ENCODE measurements around the gene ARHGAP1. TPM values are rescaled to one million over a fixed set of nuclear protein-coding genes. Genes with fewer than 3 reads are reported as not detected.

The ARHGAP1 gene
- total RNA-seq (2022; extraction: Qiagen RNA extraction), result 56.2 to 66.5 TPM (median 58.8 TPM) in 5 replicates

DNA sequence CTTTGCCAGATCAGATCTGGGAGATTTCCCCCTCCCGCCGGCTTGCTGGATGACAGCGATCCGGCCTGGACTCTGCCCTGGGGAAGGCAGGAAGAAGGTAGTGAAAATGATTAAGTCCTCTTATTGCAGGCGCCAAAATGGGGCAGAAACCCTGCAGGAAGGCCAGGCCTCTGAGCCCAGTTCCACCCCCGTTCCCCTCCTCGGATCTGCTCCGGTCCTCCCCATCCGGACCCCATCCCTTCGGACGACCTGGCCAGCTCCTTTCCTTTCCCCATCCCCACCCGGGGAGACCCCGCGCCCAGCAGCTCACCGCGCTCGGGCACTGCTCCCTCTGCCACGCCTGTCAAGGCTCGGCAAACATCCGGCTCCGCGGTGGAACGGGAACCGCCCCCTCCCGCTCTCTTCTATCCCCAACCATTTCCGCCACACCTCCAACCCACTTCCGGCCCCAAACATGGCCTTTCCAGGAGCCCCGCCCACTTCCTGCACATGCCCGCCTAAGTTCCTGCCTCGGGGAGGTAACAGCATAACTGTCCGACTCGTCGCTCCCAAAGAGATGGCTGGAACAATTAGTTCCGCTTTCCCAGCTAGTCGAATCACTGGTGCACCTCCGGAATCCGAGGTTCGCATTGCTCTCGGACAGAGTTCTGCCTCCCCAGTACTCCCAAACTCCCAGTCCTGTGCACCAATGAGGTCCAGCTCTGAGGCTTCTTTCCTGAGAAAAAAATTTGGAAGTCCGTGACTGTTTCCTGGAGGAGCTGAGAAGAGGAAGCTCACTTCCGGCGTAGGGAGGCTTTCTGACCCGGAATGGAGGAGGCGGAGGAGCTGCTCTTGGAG is at the start of gene ARHGAP1, which contains the start of gene ZNF408:
Gene ARHGAP1 (minus strand): TSS at position 379 of the 837 bp plus-strand sequence. CDS start 4,512 bp downstream, outside the sequence.
Gene ZNF408 (plus strand): TSS at position 791 of the 837 bp plus-strand sequence. CDS start 17 bp downstream, at position 808.

DNA sequence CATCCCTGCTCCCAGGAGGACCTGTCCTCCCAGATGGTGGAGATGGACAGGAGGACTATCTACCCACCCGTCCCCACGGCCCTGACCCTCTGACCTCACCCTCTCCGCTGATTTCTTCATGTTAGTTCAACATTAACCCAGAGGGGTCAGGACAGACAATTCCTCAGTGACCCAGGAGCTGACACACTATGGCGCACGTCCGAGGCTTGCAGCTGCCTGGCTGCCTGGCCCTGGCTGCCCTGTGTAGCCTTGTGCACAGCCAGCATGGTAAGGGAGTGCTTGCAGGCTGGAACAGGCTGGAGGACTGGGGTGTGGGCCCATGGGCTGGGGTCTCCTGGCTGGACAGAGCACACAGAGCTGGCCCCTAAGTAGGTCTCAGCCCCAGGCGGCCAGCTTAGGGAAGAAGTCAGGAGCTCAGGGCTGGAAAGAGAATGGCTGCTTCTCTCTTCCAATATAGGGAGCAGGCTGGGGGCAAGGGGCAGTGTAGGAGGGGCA is 18.7 kb upstream of the ARHGAP1 start, which contains the start of gene F2:
Gene F2 (plus strand): TSS at position 166 of the 495 bp plus-strand sequence. CDS start 23 bp downstream, at position 189.

Other genes with a start within 250 kb of the ARHGAP1 start
- gene AMBRA1, start 106.6 kb downstream of the ARHGAP1 start, total RNA-seq (2022; extraction: Qiagen RNA extraction), result 15.0 to 16.3 TPM (median 15.9 TPM) in 5 replicates
- 4.7 to 5.5 TPM (median 5.0 TPM) in 5 replicates for gene HARBI1, start 83.4 kb downstream of the ARHGAP1 start, total RNA-seq (2022; extraction: Qiagen RNA extraction)
- 54.0 to 62.5 TPM (median 57.7 TPM) in 5 replicates for gene ATG13, start 83.1 kb downstream of the ARHGAP1 start, total RNA-seq (2022; extraction: Qiagen RNA extraction)
- 18.3 to 21.4 TPM (median 18.5 TPM) in 5 replicates for gene ZNF408, start 412 bp upstream of the ARHGAP1 start, total RNA-seq (2022; extraction: Qiagen RNA extraction)
- 1.7 to 3.1 TPM (median 2.2 TPM) in 5 replicates for gene F2, start 18.6 kb upstream of the ARHGAP1 start, total RNA-seq (2022; extraction: Qiagen RNA extraction)
- 57.2 to 79.6 TPM (median 65.1 TPM) in 5 replicates for gene CKAP5, start 145.7 kb upstream of the ARHGAP1 start, total RNA-seq (2022; extraction: Qiagen RNA extraction)
- gene LRP4, start 217.9 kb upstream of the ARHGAP1 start, total RNA-seq (2022; extraction: Qiagen RNA extraction), result 7.1 to 7.9 TPM (median 7.6 TPM) in 5 replicates
- gene CSTPP1, start 236.1 kb upstream of the ARHGAP1 start, total RNA-seq (2022; extraction: Qiagen RNA extraction), result 27.9 to 34.9 TPM (median 29.9 TPM) in 5 replicates

All from A549 treated with AZD2906 at 1 μM for 4 hours (cell line).